GM10266 (cell line): ENCODE measurements around the gene ENOPH1.

Experiments
- DNase-seq: peaks from one replicate; pipeline ENCODE4 v3.0.0; 2012; ENCODE audit errors: extremely low spot score
- TF ChIP-seq, protein P1 (sequence below): IDR thresholded peaks from 2 replicates; pipeline ENCODE4 v1.5.1; 2012; ENCODE audit warnings: mild to moderate bottlenecking, low read depth; ENCODE audit not compliant: control insufficient read depth, insufficient read depth; ENCODE audit errors: missing control alignments

The ENOPH1 gene

DNA sequence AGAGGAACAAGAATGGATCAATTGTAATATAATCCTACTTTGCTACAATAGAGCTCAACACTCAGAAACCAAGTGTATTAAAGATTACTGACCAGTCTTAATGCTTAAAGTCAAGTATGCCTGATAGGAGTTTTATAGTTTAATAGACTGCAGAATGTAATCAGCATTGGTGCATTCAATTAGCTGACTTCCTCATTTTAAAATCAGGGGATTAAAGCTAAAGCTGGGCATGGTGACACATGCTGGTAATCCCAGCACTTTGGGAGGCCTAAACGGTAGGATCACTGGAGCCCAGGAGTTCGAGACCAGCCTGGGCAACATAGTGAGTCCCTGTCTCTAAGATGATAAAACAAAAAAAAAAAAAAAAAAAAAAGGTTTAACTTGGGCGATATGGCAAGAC, 10.9 kb upstream of the ENOPH1 start:
- DNase-seq: no peak
- TF ChIP-seq, protein P1, sequence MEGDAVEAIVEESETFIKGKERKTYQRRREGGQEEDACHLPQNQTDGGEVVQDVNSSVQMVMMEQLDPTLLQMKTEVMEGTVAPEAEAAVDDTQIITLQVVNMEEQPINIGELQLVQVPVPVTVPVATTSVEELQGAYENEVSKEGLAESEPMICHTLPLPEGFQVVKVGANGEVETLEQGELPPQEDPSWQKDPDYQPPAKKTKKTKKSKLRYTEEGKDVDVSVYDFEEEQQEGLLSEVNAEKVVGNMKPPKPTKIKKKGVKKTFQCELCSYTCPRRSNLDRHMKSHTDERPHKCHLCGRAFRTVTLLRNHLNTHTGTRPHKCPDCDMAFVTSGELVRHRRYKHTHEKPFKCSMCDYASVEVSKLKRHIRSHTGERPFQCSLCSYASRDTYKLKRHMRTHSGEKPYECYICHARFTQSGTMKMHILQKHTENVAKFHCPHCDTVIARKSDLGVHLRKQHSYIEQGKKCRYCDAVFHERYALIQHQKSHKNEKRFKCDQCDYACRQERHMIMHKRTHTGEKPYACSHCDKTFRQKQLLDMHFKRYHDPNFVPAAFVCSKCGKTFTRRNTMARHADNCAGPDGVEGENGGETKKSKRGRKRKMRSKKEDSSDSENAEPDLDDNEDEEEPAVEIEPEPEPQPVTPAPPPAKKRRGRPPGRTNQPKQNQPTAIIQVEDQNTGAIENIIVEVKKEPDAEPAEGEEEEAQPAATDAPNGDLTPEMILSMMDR: no peak

DNA sequence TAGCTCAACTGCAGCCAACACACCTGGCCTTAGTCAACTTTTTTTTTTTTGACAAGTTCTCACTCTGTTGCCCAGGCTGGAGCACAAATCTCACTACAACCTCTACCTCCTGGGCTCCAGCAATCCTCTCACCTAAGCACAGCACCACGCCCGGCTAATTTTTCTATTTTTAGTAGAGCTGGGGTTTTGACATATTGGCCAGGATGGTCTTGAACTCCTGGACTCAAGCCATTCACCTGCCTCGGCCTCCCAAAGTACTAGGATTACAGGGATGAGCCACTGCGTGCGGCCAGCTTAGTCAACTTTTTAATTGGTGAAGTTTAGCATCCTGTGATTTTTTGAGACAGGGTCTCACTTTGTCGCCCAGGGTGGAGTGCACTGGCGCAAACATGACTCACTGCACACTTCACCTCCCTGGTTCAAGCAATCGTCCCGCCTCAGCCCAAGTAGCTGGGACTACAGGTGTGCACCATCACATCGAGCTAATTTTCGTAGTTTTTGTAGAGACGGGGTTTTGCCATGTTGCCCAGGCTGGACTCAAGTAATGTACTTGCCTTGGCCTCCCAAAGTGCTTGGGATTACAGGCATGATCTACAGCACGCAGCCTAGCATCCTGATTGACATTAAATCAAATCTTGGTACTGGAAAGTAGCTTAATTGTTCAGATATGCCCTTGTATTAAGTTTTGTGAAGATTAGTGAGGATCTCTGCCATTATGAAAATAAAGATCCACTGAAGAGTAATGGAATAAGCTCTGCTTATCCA, 8.4 kb upstream of the ENOPH1 start:
- DNase-seq: no peak

DNA sequence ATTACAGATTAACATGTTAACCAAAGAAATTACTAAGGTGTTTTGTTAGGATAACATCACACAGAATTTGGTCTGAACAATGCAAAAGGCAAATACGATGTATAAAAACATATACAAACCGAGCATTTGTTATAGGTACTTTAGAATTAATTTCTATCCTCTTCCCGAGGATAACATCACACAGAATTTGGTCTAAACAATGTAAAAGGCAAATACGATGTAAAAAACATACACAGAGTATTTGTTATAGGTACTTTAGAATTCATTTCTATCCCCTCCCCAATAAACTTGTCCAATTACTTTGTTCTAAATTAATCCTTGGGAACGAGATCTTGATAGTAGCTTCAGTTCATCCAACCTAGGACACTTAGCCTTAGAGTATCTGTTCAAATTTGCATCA, 7.8 kb upstream of the ENOPH1 start:
- TF ChIP-seq, protein P1: no peak
- DNase-seq: no peak

More for the DNA sequence above, 8.4 kb upstream of the ENOPH1 start:
- TF ChIP-seq, protein P1: no peak

DNA sequence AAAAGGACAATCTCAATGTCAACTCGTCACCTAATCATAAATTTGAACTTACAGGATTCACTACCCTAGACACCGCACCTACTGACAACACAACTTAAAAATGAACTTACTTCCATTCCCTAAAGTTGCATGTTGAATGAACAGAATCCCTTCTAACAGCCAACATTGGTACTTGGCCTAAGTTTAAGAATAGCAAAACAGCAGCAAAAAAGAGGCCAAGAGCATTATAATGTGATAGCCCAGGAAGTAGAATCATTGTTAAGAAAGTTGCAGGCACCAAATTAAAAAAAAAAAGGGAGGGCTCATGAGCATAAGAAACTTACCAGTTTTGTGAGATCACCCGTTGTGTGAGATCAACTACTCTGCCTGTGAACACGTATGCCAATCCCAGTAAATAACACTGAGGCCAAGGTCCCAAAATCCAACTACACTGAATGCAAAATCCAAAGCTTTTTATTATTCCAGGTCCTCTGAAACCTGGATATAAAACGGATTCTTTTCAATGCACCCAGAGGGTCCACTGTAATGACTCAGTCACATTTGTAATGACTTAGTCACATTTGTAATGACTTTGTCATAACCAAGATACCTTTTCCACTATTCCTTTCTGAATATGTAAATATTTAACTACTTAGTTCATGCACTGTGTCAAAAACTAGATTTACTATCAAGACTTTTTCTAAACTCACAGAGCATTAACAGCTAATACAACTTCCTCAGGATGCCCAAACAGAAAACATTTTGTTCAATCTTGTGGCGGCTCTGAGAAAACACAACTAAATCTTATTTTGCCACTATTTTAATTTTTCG, 6.9 kb upstream of the ENOPH1 start:
- no peak for DNase-seq
- TF ChIP-seq, protein P1: no peak

DNA sequence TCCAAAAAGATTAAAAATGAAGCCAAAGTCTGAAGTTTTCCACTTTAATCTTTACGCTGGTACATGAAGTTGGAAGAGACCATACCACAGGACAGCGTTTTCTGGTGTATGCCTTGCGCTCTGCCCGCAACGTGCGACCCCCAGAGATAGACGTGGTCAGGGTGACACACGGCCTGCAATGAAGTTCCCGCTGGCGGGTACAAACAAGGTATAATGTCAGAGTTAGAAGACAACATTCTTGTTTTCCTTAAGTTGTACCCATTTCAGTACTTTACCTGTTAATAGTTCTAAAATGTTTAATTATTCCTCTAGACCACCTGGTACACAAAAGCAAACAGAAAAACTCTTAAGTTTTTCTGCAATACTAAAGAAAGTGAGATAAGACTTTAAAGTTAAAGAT, 4.9 kb upstream of the ENOPH1 start:
- no peak for DNase-seq

DNA sequence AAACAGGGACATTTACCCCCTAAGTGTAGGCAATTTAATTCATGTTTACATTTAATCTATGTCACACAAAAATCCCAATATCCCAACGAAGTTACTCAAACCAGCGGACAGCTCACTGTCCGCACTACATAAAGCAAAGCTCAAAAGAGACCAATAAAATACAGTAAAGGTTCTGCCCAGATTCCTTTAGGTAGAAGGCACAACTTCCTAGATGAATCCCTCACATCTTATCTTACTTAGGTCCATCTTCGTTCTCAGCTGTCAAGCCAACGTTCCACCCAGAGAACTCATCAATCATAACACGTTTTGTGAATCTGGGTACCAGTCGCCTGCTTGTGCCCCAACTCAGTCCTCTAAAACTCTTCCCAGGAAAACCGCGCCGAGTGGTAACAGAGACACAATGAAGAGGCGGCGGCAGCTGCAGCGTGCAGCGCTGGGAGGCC, 1.8 kb upstream of the ENOPH1 start:
- DNase-seq: no peak
- TF ChIP-seq, protein P1: no peak

More for the DNA sequence above, 4.9 kb upstream of the ENOPH1 start:
- TF ChIP-seq, protein P1: no peak
